Suppressor macrophage treated with lipopolysaccharide for 1 hour (primary cell): ENCODE data around the gene GINS2.
A peak's percentile ranks its signal among the peaks of the same experiment; 100 is the strongest.

Experiments used
- DNase-seq, 3 donors: peaks; one replicate each; pipeline ENCODE4 v3.0.0-alpha.2; 2020 to 2022

Gene GINS2

DNA sequence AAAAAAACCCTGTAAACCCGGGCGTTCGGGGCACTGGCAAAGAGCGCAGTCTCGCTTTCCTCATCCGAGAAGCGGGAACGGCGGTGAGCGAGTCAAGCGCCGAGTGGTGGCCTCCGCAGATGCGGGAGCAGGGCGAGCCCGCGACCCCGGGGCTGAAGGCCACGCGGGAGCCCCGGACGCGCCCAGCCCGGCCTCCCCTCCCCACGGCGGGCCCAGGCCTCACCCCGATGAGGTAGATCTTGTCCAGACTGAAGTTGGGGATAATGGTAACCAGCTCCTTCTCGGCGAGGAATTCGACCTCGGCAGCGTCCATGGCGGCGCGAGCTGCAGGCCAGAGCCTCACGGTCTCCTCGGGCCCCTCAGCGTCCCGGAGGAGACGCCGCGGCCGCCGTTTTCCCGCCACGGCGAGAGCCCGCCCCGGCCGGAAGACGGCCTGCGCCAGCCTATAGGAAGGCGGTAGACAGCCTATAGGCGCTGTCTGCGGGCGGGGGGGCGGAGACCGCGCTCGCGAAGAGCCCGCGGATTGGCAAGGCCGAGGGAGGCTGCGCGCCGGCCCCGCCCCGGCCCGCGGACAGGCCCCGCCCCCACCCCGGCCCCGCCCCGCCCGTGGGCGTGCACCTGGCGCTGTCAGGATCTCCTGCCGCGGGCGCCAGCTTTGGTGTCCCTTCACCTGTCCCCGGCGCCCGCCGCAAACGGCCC lies at the start of gene GINS2:
GINS2 (minus strand) TSS at position 369 of the 699 bp plus-strand sequence; CDS start at position 313, 56 bp downstream.
- peak; percentile 90 to 97 (median 93) for DNase-seq

DNA sequence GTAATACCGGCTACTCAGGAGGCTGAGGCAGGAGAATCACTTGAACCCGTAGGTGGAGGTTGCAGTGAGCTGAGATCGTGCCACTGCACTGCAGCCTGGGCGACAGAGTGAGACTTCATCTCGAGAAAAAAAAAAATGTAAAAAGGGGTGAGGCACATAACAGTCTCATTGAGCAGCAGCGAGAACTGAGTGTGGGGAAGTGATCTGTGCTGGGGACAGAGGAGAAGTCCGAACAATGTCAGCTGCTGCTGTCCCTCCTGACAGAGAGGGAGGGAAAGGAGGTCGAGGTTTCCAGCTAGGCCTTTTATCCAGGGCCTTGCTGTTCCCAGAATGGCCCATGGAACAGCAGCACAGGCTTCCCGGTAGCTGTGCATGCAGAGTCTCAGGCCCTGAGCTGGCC lies 48.2 kb upstream of the GINS2 start:
- DNase-seq: peak in 2 of 3 donors; percentile 29

DNA sequence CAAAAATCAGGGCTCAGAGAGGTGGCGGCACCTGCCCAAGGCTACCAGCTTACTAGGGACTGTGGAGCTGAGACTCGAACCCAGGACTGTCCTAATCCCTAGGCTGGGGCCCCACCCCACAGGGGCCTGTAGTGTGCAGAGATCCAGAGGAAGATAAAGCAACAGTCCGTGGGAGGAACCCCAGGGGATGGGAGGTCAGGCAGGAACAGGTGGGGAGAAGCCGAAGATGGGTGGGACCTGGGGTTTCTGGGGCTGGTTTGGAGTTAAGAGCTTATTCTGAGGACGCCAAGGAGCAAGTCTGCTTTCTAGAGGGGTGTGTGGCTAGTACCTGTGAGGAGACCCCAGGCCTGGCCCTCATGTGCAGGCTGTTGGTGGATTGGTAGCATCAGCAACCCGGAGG lies 47.2 kb upstream of the GINS2 start:
- no peak for DNase-seq

DNA sequence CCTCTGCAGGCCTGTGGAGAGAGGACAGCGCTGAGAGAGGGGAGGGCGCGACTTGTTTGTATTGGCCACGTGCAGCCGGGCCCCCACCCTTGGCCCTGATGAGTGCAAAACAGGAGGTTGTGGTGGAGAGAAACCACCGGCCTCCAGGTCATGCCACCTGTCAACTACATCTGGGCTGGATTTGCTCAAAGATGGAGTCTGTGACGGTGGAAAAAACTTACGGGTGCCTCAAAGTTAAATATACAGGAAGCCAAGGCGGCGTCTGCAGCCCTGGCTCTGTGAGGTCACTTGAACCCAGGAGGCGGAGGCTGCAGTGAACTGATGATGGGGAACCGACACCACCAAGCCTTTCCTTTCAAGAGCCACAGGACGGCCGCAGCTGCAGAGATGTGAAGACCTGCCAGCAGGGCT lies 46.5 kb upstream of the GINS2 start:
- peak in 2 of 3 donors; percentile 23 to 33 for DNase-seq

DNA sequence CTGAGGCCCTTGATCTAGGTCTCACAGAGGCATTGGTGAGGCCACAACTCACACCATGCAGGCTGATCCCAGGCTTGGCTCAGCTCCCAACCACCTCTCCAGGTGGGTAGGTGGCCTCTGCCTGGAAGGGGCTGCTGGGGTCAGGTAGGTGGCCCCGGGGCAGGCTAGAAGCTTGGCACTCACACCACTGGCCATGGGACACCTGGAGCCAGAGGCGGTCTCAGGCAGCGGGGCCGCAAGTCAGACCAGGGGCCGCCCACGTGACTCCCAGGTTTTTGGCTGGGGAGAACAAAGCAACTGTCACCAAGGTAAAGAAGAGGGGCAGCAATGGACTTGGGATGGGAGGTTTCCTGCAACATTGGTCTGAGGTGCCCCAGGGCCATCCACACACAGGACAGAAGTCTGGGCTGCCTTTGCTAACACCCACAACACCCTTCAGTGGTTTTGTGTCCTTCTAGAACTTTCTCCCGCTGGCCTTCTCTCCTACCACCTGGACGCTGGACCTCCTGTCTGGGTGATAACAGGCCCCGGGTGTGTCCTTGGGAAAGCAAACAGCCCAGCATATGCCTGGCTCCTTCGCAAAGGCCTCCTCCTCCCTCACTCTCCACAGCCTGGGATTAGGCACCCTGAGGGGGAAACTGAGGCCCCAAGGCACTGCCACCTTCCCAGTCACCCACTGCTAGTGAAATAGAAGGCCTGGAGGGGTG lies 45.7 kb upstream of the GINS2 start:
- no peak for DNase-seq

DNA sequence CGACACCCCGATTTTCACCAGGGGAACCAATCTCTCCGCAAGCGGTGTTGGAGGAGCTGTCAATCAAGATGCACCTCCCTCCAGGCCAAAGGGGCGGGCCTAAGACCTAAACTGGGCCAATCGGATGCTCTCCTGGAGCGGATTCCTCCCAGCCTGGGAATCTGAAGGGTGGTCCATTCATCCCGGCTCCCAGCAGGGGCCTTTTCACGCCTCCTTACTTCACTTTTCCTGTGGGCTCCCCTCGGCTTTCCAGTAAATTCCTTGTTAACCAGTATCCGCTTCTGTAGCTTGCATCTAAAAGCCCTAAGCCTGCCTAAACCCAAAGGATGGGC lies 45.1 kb upstream of the GINS2 start:
- DNase-seq: peak; percentile 55 to 76 (median 57)

DNA sequence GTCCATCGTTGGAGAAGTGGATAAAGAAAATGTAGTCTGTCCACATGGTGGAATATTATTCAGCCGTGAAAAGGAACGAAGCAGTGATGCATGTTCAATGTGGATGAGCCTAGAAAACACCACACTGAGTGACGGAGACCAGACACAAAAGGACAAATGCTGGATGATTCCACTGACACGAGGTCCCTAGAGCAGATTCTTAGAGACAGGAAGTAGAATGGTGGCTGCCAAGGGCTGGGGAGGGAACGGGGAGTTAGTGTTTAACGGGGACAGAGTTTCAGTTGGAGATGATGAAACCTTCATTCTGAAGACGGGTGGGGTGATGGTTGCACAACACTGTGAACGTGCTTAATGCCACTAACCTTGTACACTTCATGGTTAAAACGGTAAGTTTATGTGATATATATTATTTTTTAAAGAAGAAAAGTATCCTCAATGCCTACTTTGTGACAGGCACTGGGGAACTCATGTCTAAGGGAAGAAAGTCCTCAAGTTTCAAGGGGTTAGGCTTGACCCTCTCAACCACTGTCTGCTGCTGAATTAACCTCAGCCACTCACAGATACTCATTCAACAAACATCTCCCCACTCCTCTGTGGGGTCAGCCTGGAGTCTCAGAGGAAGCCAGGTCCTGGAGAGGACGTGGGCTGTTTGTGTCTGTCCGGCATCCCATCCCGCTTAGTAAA lies 44.5 kb upstream of the GINS2 start:
- peak; percentile 63 to 73 (median 68) for DNase-seq

DNA sequence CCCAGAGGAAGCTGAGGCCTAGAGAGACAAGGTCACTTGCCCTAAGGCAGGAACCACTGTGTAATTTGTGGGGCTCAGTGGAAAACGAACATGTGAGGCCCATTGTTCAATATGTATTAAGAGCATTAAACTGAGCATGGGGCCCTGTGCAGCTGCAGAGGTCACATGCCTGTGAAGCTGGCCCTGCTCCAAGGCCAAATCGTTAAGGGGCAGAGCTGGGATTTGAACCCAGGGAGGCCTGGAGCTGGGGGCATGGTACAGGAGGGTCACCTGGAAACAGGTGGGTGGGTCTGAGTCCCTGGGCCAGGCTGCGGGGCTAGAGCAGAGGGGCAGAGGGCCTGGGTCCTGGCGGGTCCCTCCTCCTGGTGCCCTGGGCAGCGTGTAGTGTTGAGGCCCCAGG lies 42.4 kb upstream of the GINS2 start:
- no peak for DNase-seq

DNA sequence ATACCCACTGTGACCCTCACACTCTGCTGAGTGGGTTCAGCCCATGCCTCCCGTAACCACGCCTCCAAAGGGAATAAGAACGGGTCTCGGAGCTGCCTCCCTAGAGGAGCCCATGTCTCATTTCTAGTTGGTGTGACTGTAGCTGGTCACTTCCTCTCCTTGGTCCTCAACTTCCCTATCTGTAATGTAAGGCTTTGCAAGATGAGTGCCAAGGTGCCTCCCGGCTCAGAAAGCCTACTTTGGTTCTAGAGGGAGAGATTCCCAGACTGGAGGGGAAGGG lies 41.4 kb upstream of the GINS2 start:
- peak; percentile 70 to 80 (median 77) for DNase-seq

DNA sequence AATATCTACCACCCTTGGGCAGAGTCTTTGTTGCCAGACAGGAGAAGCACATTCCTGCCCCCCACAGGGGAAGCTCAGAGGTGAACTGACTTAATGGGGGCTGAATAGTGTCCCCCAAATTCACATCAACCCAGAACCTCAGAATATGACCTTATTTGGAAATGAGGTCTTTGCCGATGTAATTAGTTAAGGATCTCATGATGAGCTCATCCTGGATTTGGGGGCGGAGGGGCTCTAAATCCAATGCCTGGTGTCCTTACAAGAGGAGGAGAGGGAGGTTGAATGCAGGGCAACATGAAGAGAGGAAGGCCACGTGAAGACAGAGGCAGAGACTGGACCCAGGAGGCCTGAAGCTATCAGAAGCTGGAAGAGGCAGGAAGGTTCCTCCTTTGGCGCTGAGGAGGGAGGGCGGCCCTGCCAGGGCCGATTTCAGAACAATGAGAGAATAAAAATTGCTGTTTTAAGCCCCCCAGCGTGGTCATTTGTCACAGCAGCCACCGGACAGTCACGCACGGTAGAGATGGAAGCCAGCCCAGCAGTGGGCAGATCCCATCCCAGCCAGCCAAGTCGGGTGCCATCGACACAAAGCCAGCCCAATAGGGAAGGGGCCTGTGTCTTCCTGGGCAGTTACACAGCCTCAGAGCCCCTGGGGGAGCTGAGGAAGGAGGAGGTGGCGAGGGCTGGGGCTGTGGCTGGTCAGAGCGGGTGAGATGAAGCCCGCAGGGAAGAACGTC lies 40.9 kb upstream of the GINS2 start:
- DNase-seq: no peak

DNA sequence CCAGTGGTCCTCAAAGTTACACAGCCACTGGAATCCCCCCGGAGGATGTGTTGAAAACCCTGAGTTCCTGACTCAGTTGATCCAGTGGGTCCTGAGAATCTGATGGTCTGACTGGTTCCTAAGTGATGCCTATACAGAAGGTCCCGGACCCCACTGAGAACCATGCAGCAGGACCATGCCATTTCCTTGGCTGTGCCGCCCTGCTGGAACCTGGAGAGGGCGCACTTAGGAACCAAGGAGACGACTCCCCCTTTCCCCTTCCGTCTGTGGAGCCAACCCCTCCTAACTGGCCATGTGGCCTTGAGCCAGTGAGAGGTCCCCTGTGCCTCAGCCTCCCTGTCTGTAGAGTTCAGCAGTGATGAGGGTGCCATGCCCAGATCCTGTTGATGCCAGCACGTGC lies 40.1 kb upstream of the GINS2 start:
- DNase-seq: no peak

DNA sequence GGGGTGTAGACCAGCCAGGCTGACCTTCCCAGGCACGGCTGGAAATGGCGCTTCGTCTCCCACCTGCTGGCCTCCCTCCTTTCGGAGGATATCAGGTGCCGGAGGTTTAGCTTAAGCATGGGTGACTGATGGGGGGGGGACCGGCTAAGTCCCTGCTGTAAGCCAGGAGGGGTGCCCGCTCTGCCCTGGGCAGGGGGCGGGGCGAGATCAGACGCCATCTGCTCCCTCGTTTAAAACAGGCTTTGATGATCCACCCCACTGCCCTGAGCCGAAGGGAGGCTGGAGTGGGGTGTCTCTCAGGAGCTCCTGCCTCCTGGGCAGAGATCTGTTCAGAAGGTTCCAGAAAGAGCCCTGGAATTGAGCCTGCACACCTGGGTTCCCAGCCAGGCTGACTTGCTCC lies 36.2 kb upstream of the GINS2 start:
- DNase-seq: no peak

DNA sequence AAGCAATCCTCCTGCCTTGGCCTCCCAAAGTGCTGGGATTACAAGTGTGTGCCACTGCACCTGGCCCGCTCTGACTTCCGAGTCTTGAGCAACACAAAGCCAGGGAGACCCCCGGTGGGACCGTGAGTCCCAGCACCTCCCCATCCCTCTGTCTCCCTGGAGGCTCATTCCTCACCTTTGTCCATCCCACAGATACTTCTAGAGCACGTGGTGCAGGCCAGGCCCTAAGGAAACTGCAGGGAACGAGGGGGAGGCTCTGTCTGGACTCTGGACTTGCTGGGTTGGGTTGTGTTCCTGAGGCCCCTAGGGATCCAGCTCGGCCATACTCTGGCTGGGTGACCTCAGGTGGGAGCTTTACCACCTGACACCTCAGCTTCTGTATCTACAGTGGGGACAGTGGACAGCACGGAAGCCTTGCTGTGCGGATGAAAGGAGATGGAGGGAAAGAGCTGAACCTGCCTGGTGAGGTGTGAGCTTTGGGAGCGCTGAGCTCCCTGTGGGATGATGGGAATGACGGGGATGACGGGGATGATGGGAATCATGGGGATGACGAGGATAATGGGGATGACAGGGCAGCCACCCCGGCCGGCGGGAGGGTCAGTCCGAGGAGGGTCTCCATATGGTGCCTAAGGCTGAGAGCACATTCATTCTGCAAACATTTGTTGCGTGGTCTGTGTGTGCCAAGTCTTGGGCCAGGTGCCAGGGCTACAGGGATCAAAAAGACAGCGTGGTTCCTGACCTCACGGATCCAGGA lies 35.5 kb upstream of the GINS2 start:
- no peak for DNase-seq

DNA sequence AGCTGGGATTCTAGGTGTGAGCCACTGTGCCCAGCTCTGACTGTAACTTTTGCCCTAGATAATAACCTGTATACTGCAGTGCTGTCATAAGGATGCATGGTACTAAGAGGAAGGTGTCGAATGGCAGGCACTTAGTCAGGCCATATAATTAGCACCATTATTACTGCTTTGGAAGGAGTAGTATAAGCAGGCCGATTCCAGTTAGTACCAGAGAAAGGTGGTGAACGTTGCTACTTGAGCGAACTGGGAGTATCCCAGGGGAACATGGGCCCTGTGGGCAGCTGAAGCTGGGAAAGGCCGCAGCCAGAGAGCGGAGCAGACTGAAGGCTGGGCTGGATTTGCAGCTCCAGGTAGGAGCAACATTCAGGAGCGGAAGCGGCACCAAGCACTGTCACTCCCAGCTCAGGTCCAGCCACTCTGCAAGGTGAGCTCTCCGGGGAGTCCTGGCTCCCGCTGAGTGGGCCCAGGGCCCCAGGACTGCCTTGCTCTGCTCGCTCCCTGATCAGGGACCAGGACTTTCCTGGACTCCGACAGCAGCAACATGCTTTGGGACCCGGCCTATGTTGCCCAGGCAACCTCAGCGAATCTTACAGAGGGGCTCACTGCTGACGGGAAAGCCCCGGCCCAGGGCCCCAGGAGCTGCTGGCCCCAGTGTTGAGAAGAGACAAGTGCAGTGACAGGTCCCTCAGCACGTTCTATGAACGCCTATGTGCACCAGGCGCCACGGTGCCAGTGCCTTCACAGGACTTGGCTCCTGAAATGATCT lies 33.6 kb upstream of the GINS2 start:
- DNase-seq: no peak

DNA sequence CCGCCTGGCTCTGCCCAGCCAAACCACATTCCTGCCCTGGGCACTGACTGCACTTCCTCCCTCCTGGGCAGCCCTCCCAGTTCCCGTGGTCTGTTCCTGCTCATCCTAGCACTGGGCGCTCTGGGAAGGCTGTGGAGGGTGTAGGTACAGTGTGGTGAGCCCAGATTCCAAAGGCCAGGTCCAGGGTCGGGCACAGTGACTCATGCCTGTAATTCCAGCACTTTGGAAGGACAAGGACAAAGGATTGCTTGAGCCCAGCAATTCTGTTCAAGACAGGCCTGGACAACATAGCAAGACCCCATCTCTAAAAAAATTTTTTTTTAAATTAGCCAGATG lies 31.5 kb upstream of the GINS2 start:
- DNase-seq: no peak

DNA sequence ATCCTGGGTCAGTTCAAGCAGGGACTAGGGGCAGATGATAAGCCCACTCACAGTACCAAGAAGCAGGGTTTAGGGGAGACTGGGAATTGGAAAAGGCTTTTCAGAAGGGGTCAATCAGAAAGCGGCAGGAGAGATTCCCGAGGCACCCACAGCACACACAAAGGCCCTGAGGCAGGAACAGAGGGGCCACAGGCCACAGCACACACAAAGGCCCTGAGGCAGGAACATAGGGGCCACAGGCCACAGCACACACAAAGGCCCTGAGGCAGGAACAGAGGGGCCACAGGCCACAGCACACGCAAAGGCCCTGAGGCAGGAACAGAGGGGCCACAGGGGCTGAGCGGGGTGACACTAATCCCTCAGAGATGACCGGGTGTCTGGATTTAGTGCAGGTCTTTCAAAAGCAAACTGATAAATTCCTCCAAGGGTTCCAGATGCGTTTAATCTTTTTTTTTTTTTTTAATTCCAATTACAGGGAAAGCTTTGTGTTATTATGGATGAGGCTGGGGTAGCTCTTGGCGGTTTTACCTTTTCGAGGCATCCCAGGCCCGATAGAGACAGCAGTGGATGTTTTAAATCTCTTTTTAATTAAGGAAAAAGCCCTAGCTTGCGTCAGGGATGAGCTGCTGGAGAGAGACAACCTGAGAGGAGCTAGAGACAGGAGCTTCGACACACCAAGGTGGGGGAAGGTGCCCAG lies 31.0 kb upstream of the GINS2 start:
- DNase-seq: no peak

DNA sequence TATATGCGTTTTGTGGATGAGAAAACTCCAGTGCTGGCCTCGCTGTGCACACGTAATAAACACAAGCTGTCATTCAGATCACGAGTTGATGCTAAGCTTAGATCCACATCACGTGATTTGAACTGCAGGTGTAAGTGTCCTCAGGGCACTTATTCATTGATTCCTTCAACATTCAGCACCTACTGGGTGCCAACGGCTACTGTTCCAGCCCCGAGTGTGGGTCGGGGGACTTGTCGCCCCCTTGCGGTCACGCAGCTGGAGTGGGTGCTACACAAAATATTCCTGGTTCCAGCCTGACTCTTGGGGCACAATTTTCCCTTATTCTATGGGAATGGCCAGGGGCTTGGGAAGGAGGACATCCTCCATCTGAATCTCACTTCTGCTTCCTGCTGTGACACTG lies 29.9 kb upstream of the GINS2 start:
- peak; percentile 33 to 60 (median 44) for DNase-seq

DNA sequence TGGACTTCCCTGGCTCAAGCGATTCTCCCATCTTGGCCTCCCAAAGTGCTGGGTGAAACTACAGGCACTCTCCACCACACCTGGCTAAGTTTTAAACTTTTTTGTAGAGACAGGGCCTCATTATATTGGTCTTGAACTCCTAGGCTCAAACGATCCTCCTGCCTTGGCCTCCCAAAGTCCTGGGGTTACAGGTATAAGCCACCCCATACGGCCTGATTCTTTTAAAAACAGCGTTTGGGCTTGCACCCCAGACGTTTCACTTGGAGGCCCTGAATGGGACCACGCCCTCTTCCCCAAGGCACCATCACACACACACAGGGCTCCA lies 29.4 kb upstream of the GINS2 start:
- no peak for DNase-seq

DNA sequence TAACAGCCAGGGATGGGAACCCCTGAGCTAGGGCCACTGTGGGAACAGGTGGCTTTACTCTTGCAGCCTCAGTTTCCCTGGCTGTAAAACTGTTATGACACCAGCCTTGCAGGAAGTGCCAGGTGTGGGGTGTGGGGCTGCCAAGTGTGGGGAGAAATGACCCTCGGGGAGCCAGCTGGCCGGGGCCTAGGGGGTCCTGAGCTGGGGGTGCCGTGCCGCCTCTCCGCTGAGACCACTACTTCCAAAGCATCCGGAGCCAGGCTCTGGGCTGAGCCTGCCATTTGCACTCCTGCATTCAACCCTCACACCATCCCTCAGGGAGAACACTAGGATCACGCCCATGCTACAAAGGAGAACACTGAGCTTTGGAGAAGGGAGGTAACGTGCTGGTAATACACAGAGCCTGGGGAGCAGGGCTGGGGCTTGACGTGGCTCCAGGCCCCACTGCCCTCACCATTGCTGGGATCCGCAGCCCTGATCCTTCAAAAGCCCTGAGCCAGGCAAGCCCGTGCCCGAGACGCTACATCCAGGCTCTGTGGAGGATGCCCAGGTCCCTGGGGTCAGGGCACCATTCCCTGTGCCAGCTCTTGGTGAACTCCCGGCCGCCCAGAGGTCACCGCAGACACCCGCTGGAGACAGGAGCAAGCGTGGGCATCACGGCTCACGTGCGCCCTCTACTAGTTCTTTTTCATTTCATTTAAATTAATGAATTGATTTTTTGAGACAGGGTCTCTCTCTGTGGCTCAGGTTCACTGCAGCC lies 28.8 kb upstream of the GINS2 start:
- peak; percentile 86 to 92 (median 91) for DNase-seq

DNA sequence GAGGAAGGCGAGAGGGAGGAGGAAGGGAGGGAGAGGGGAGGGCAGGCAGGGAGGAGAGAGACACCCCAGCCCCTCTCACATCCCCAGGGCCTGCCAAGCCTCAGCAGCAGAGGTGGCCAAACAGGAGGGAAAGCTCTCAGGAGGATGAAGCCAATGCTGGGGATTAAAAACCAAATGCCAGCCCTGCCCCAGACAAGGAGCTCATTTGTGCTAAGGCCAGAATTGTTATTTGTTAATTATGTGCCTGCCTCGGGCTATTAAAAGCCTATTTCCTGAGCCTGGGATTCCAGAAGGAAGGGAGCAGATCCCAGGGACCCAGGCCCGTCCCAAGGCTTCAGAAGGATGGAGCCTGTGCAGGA lies 27.9 kb upstream of the GINS2 start:
- DNase-seq: no peak
